Left lobe of liver (tissue), 2 donors: ENCODE data around the gene TRAF6. TPM values are rescaled to one million over a fixed set of nuclear protein-coding genes. Genes with fewer than 3 reads are reported as not detected.
A peak's percentile ranks its signal among the peaks of the same experiment; 100 is the strongest.

ENCODE experiments used
- ATAC-seq: fragments of 200-7000 bp; cut with Tn5 transposase; one replicate; pipeline ENCODE4 v1.9.1; 2020; ENCODE audit warnings: mild to moderate bottlenecking, moderate library complexity
- DNase-seq: peaks from one replicate; pipeline ENCODE4 v3.0.0-alpha.2; 2020; ENCODE audit warnings: low spot score
- total RNA-seq: library from RNA; stranded (reverse); gene quantifications from one replicate; pipeline ENCODE4 v1.2.1, GENCODE V29; 2021
- donor health status: DM: no; HTN: no; CAD: no; lungs with moderate emphysema.
- donor health status: DM: no; HTN: yes; CAD: no.

TRAF6 gene
- total RNA-seq, 1 donor from 2014 or later = 6.2 TPM

GRCh38 chr11:36460220-36460619, 49.9 kb downstream of the TRAF6 start:
- DNase-seq (no peak), ATAC-seq (no peak)

GRCh38 chr11:36459046-36459445, 51.0 kb downstream of the TRAF6 start:
- DNase-seq (no peak), ATAC-seq (no peak)

- DNase-seq = no peak
- no peak for ATAC-seq
Observed at GRCh38 chr11:36458129-36458915, 51.8 kb downstream of the TRAF6 start.

- ATAC-seq (no peak), DNase-seq (no peak)
Observed at GRCh38 chr11:36456156-36456555, 53.9 kb downstream of the TRAF6 start.

GRCh38 chr11:36455658-36456111, 54.4 kb downstream of the TRAF6 start:
- DNase-seq (no peak), ATAC-seq (peak; percentile 31)

GRCh38 chr11:36454941-36455631, 55.0 kb downstream of the TRAF6 start:
- DNase-seq (no peak), ATAC-seq (no peak)

GRCh38 chr11:36454551-36454940, 55.5 kb downstream of the TRAF6 start:
- ATAC-seq = no peak
- DNase-seq = no peak

- no peak for DNase-seq
- peak; percentile 6 for ATAC-seq
Observed at GRCh38 chr11:36453678-36454077, 56.4 kb downstream of the TRAF6 start.

GRCh38 chr11:36452961-36453360, 57.1 kb downstream of the TRAF6 start:
- ATAC-seq = no peak
- DNase-seq = no peak

- ATAC-seq (no peak), DNase-seq (no peak)
Observed at GRCh38 chr11:36452236-36452940, 57.7 kb downstream of the TRAF6 start.

- ATAC-seq (no peak), DNase-seq (no peak)
Observed at GRCh38 chr11:36451681-36452080, 58.4 kb downstream of the TRAF6 start.

- ATAC-seq (no peak), DNase-seq (no peak)
Observed at GRCh38 chr11:36451045-36451444, 59.0 kb downstream of the TRAF6 start.

- DNase-seq = no peak
- peak; percentile 89 for ATAC-seq
Observed at GRCh38 chr11:36450110-36450572, 59.9 kb downstream of the TRAF6 start.

- DNase-seq (no peak), ATAC-seq (no peak)
Observed at GRCh38 chr11:36449561-36450096, 60.4 kb downstream of the TRAF6 start.

- no peak for DNase-seq
Observed at GRCh38 chr11:36447947-36448346, 62.1 kb downstream of the TRAF6 start.

GRCh38 chr11:36447514-36447913, 62.6 kb downstream of the TRAF6 start:
- DNase-seq (no peak), ATAC-seq (no peak)

More at GRCh38 chr11:36447947-36448346, 62.1 kb downstream of the TRAF6 start:
- no peak for ATAC-seq

GRCh38 chr11:36446135-36446534, 63.9 kb downstream of the TRAF6 start:
- DNase-seq (no peak), ATAC-seq (no peak)

- DNase-seq = no peak
- ATAC-seq = no peak
Observed at GRCh38 chr11:36443661-36444060, 66.4 kb downstream of the TRAF6 start.

GRCh38 chr11:36441610-36442208, 68.4 kb downstream of the TRAF6 start:
- no peak for ATAC-seq
- DNase-seq = no peak

GRCh38 chr11:36438126-36438525, 71.9 kb downstream of the TRAF6 start:
- ATAC-seq (no peak), DNase-seq (no peak)

- DNase-seq (no peak), ATAC-seq (no peak)
Observed at GRCh38 chr11:36437413-36437812, 72.7 kb downstream of the TRAF6 start.
